HepG2 (cell line): Measurements from ENCODE around the gene SNAI3. TPM values are rescaled to one million over a fixed set of nuclear protein-coding genes. Genes with fewer than 3 reads are reported as not detected.

ENCODE experiments used
- ATAC-seq: fragments of 200-7000 bp; cut with Tn5 transposase; 3 replicates; pipeline ENCODE4 v1.9.1; 2020; ENCODE audit warnings: mild to moderate bottlenecking, moderate library complexity
- BruUV-seq: library from RNA; stranded (reverse); fragments of 400-500 nt; replicated peaks from 2 replicates; lab custom pipeline; 2021; lab: Mats Ljungman, UMichigan
- CTCF ChIA-PET: fragments of 300-600 bp; formaldehyde crosslinking; extraction: SDS; loops from one replicate; lab custom pipeline; 2021; ENCODE audit warnings: low total read pairs, inconsistent platforms, low intra/inter-chr PET ratio; lab: Yijun Ruan, JAX
- POLR2A ChIA-PET: fragments of 350-600 bp; sonication (Branson Sonifier 250); formaldehyde crosslinking; loops from one replicate; lab custom pipeline; 2020; ENCODE audit warnings: antibody characterized with exemption, inconsistent platforms; lab: Yijun Ruan, JAX
- DNase-seq: peaks from one replicate; pipeline ENCODE4 v3.0.0-alpha.2; 2015; ENCODE audit warnings: low spot score
- FAIRE-seq: peaks from 3 replicates; lab custom pipeline; 2011; peaks lifted over from hg19 to GRCh38; lab: Jason Lieb, UNC
- H2AFZ ChIP-seq: one replicate; pipeline ENCODE4 v1.6.1; 2011; ENCODE audit warnings: low read length, inconsistent platforms
- H3K27ac ChIP-seq: fragments of 300-600 bp; 3 replicates; pipeline ENCODE4 v1.8.0; 2011; ENCODE audit warnings: mixed run types, mild to moderate bottlenecking, mixed read lengths, low read length, inconsistent platforms; ENCODE audit not compliant: insufficient read depth; ENCODE audit errors: extremely low read length
- H3K27me3 ChIP-seq, 2 experiments: fragments of 200-600 bp in 1 of 2; 2 replicates in 1 of 2; 3 replicates in 1 of 2; pipeline versions ENCODE4 v1.6.0 to v1.8.0; 2011; ENCODE audit warnings: low read length in 2 of 2, mild to moderate bottlenecking in 2 of 2, moderate library complexity in 2 of 2, inconsistent platforms in 1 of 2; ENCODE audit not compliant: insufficient read depth in 2 of 2, control insufficient read depth in 1 of 2
- H3K36me3 ChIP-seq, 2 experiments: fragments of 200-600 bp in 1 of 2; replicated peaks in 1 of 2; 2 replicates in 1 of 2; 3 replicates in 1 of 2; pipeline versions ENCODE4 v1.5.1 to v1.8.0; 2011; ENCODE audit warnings: low read length in 2 of 2, inconsistent platforms in 1 of 2; ENCODE audit not compliant: insufficient read depth in 2 of 2, control insufficient read depth in 1 of 2
- H3K4me1 ChIP-seq: 2 replicates; pipeline ENCODE4 v1.5.1; 2012; ENCODE audit warnings: low read length, inconsistent platforms; ENCODE audit not compliant: insufficient read depth
- H3K4me2 ChIP-seq: 2 replicates; pipeline ENCODE4 v1.6.0; 2011; ENCODE audit warnings: low read depth, low read length, inconsistent platforms
- H3K4me3 ChIP-seq, 3 experiments: fragments of 200-600 bp in 1 of 3; sonication (generic), shearing (Covaris generic) in 1 of 3; replicated peaks in 1 of 3; 2 replicates each; pipeline ENCODE4 v1.5.1; 2011 to 2016; ENCODE audit warnings: low read length in 3 of 3, inconsistent platforms in 2 of 3, low read depth in 2 of 3, mild to moderate bottlenecking in 2 of 3, control low read depth in 1 of 3, mixed read lengths in 1 of 3; ENCODE audit not compliant: insufficient read depth in 1 of 3
- H3K79me2 ChIP-seq: one replicate; pipeline ENCODE4 v1.6.1; 2011; ENCODE audit warnings: low read length, inconsistent platforms; ENCODE audit not compliant: insufficient read depth
- H3K9ac ChIP-seq: 2 replicates; pipeline ENCODE4 v1.6.0; 2011; ENCODE audit warnings: mild to moderate bottlenecking, low read depth, low read length, inconsistent platforms; ENCODE audit not compliant: insufficient read depth
- H3K9me3 ChIP-seq: 2 replicates; pipeline ENCODE4 v1.5.1; 2012; ENCODE audit warnings: mild to moderate bottlenecking, low read length
- H4K20me1 ChIP-seq: 2 replicates; pipeline ENCODE4 v1.6.0; 2011; ENCODE audit warnings: inconsistent platforms, mild to moderate bottlenecking, low read length, moderate library complexity; ENCODE audit not compliant: insufficient read depth
- AGO1 ChIP-seq: fragments of 200-400 bp; formaldehyde crosslinking; IDR thresholded peaks from 2 replicates; pipeline ENCODE4 v1.6.1; 2017; ENCODE audit warnings: mild to moderate bottlenecking, low read depth, low read length, moderate library complexity; ENCODE audit not compliant: poor library complexity, severe bottlenecking
- AGO2 ChIP-seq: fragments of 200-400 bp; formaldehyde crosslinking; optimal IDR thresholded peaks from 2 replicates; pipeline ENCODE3; 2017; ENCODE audit warnings: mild to moderate bottlenecking, low read depth, low read length, moderate library complexity
- AKAP8 ChIP-seq: sonication (generic); formaldehyde crosslinking; IDR thresholded peaks from 2 replicates; pipeline ENCODE4 v1.5.1; 2020; ENCODE audit warnings: mild to moderate bottlenecking, missing genetic modification reagents
- GABPA ChIP-seq, 2 experiments: IDR thresholded peaks; 2 replicates each; pipeline ENCODE4 v1.6.1; 2011 to 2016; ENCODE audit warnings: low read depth in 2 of 2, low read length in 1 of 2, missing biosample characterization in 1 of 2, missing genetic modification characterization in 1 of 2
- RBFOX2 ChIP-seq: fragments of 200-400 bp; formaldehyde crosslinking; IDR thresholded peaks from 2 replicates; pipeline ENCODE4 v1.6.1; 2017; ENCODE audit warnings: low read depth, mild to moderate bottlenecking, low read length
- STAT5B ChIP-seq: sonication (generic); formaldehyde crosslinking; IDR thresholded peaks from 2 replicates; pipeline ENCODE4 v1.4.0; 2020; ENCODE audit warnings: missing genetic modification reagents
- ZNF251 ChIP-seq: sonication (generic); formaldehyde crosslinking; IDR thresholded peaks from 2 replicates; pipeline ENCODE4 v1.9.0; 2021; ENCODE audit warnings: mild to moderate bottlenecking, missing genetic modification reagents
- WGBS: methylation state at CpG from one replicate; pipeline ENCODE4 v1.1.6; 2017; ENCODE audit warnings: low lambda C conversion rate; 5-methylcytosine and 5-hydroxymethylcytosine counted together
- in situ Hi-C: cut with HindIII; loops from 2 replicates; pipeline ENCODE4 v1.10.0; 2017; ENCODE audit warnings: low pct_unique_long_range_greater_than_20kb; ENCODE audit not compliant: extremely low pct_ligation_motif_present
- intact Hi-C: fragments of 100-400 bp; cut with micrococcal nuclease; formaldehyde crosslinking; loops from one replicate; pipeline ENCODE4 v1.10.0; 2022; ENCODE audit not compliant: unreplicated experiment
- polyA plus RNA-seq, 8 experiments: library from polyadenylated mRNA; depleted of rRNA in 3 of 8; stranded (reverse) in 7 of 8; unstranded in 1 of 8; fragments of >200 nt; fragmentation: Illumina TruSeq in 4 of 8; extraction: Trizol in 4 of 8; gene quantifications; 2 replicates each; pipeline versions ENCODE4 v1.2.1 to v1.2.3, GENCODE V29; 2011 to 2016; ENCODE audit warnings: low read depth in 4 of 8, missing spikeins in 1 of 8, mixed read lengths in 1 of 8; ENCODE audit not compliant: insufficient read depth in 1 of 8
- total RNA-seq, 5 experiments: library from RNA; depleted of rRNA; stranded (reverse); fragments of >200 nt; fragmentation: Illumina TruSeq; extraction: Trizol; gene quantifications; 2 replicates each; pipeline ENCODE4 v1.2.3, GENCODE V29; 2016; ENCODE audit warnings: low read depth in 1 of 5

SNAI3 gene
- total and polyA plus RNA-seq, 2 of the 13 experiments (the other 11 are each of a cell fraction or from before 2014, with no cell fraction given): 0.09 to 0.18 TPM

GRCh38 chr16:88646345-88647034 is 39.8 kb downstream of the SNAI3 start:
- TF ChIP-seq RBFOX2 (peak; percentile 41), AKAP8 (CRISPR knock-in tag) (peak; percentile 25; the same call in 1 of the 2 replicates), AGO2 (peak; percentile 49), ZNF251 (no peak)
- intact Hi-C loops (no loop called here), in situ Hi-C loops (no loop called here)
- ATAC-seq (no peak), DNase-seq (no peak), FAIRE-seq (no peak)
- H2AFZ ChIP-seq: no peak overlapping the region
- CTCF ChIA-PET: no interaction called here
- H3K4me2 ChIP-seq: no peak overlapping the region
- H3K9me3 ChIP-seq: no peaks in the 10 kb centered on the region
- WGBS: 95% methylated on average over 22 of the region's 28 CpGs
- POLR2A ChIA-PET: interaction anchor here (1.2 kb wide), 1 partner anchor 17 kb away, joined by 3 read pairs; the partner anchor contains the start of gene MVD
- no peak overlapping the region for H3K4me3 ChIP-seq
- no peak overlapping the region for H3K27ac ChIP-seq
- peaks cover 18% of the 10 kb centered on the region for H3K79me2 ChIP-seq
- no TSS peak for BruUV-seq
- peaks cover 15% of the 10 kb centered on the region for H3K4me1 ChIP-seq
- no peaks in the 10 kb centered on the region for H3K27me3 ChIP-seq
- no peak overlapping the region for H3K9ac ChIP-seq
- H4K20me1 ChIP-seq: peaks cover 18% of the 10 kb centered on the region; the same call in 1 of the 2 replicates
- H3K36me3 ChIP-seq: peaks cover 0 to 5% of the 10 kb centered on the region in 2 experiments; a peak in 2 of 5 replicates

DNA sequence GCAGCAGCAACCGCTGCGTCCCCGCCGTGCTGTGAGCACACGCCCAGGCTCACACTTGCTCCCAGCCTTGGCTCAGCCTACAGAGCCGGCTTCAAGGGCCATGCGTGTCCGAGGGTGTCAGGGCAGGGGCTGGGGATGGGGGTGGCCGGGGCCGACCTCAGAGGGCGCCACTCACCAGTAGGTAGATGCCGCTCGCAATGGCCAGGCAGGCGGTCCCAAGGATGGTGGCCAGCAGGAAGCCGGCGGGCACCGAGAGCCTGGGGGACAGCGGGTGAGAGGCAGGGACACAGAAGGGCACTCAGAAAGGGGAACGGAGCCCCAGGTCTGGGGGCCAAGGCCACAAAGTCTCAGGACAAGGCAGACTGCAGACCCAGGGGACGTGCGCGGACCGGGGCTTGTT is 40.4 kb downstream of the SNAI3 start:
- Histone ChIP-seq H4K20me1 (peaks cover 18% of the 10 kb centered on the region; the same call in 1 of the 2 replicates), H3K9ac (no peak overlapping the region)
- BruUV-seq: no TSS peak
- in situ Hi-C loops: no loop called here
- peak; percentile 15; the same call in 1 of the 2 replicates for TF ChIP-seq RBFOX2
- peak; percentile 6 for TF ChIP-seq AGO1
- TF ChIP-seq GABPA (IDR thresholded peaks at IDR 0.05; ENCODE audit: low read depth, low read length): 0 out of 2 replicates have a peak, but pooled peaks have one; percentile 12
- no peak for TF ChIP-seq GABPA (CRISPR knock-in tag; IDR thresholded peaks at IDR 0.05; ENCODE audit: low read depth)
- TF ChIP-seq STAT5B (CRISPR knock-in tag): no peak
- TF ChIP-seq, all 625 proteins: peak for 3
- no peak for FAIRE-seq
- intact Hi-C loops: no loop called here
- CTCF ChIA-PET: no interaction called here
- no peak for ATAC-seq
- peaks cover 18% of the 10 kb centered on the region for H3K79me2 ChIP-seq
- H2AFZ ChIP-seq: no peak overlapping the region
- peaks cover 0 to 2% of the 10 kb centered on the region in 2 experiments; a peak in 1 of 5 replicates for H3K27me3 ChIP-seq
- no peak overlapping the region for H3K4me2 ChIP-seq
- peaks cover 0 to 5% of the 10 kb centered on the region in 2 experiments; a peak in 2 of 5 replicates for H3K36me3 ChIP-seq
- POLR2A ChIA-PET: no interaction called here
- no peaks in the 10 kb centered on the region for H3K9me3 ChIP-seq
- no peak overlapping the region for H3K4me3 ChIP-seq
- H3K27ac ChIP-seq: no peak overlapping the region
- WGBS: 98% methylated on average over 23 of the region's 23 CpGs
- DNase-seq: no peak
- H3K4me1 ChIP-seq: peaks cover 18% of the 10 kb centered on the region
